Chondrocyte (in vitro differentiated cells): ENCODE results near the gene SP110. TPM values are rescaled to one million over a fixed set of nuclear protein-coding genes. Genes with fewer than 3 reads are reported as not detected.

Source experiments
- DNase-seq: peaks from one replicate; pipeline ENCODE4 v3.0.0; 2021; ENCODE audit warnings: mixed read lengths, low spot score
- H3K27ac Mint-ChIP-seq: one replicate; pipeline ENCODE4 v1.8.0; 2021; ENCODE audit warnings: mild to moderate bottlenecking, moderate library complexity, mixed read lengths; ENCODE audit not compliant: unreplicated experiment
- H3K27me3 Mint-ChIP-seq: 2 replicates; pipeline ENCODE4 v1.8.0; 2021; ENCODE audit warnings: low read depth, mixed read lengths
- H3K36me3 Mint-ChIP-seq: 2 replicates; pipeline ENCODE4 v1.8.0; 2021; ENCODE audit warnings: low read depth, mixed read lengths
- H3K4me1 Mint-ChIP-seq: 2 replicates; pipeline ENCODE4 v1.8.0; 2021; ENCODE audit warnings: low read depth, mild to moderate bottlenecking, mixed read lengths
- H3K4me3 Mint-ChIP-seq: one replicate; pipeline ENCODE4 v1.8.0; 2021; ENCODE audit warnings: mild to moderate bottlenecking, moderate library complexity, mixed read lengths; ENCODE audit not compliant: unreplicated experiment
- H3K9me3 Mint-ChIP-seq: 2 replicates; pipeline ENCODE4 v1.8.0; 2021; ENCODE audit warnings: low read depth, mixed read lengths
- total RNA-seq: library from RNA; stranded (reverse); gene quantifications from 3 replicates; pipeline ENCODE4 v1.2.1, GENCODE V29; 2021
- TF ChIP-seq, protein P1 (sequence below): fragments of 200-600 bp; sonication (generic); IDR thresholded peaks from 2 replicates; pipeline ENCODE4 v1.5.0; 2021; ENCODE audit warnings: antibody characterized with exemption, mild to moderate bottlenecking, moderate library complexity

SP110 gene
- total RNA-seq, 1 donor from 2014 or later = 12.9 TPM

GRCh38 chr2:230246206-230246605 is 26.4 kb upstream of the SP110 start:
- no peak for DNase-seq
- H3K9me3 Mint-ChIP-seq = no peaks in the 10 kb centered on the region
- H3K36me3 Mint-ChIP-seq = no peaks in the 10 kb centered on the region
- TF ChIP-seq, protein P1, sequence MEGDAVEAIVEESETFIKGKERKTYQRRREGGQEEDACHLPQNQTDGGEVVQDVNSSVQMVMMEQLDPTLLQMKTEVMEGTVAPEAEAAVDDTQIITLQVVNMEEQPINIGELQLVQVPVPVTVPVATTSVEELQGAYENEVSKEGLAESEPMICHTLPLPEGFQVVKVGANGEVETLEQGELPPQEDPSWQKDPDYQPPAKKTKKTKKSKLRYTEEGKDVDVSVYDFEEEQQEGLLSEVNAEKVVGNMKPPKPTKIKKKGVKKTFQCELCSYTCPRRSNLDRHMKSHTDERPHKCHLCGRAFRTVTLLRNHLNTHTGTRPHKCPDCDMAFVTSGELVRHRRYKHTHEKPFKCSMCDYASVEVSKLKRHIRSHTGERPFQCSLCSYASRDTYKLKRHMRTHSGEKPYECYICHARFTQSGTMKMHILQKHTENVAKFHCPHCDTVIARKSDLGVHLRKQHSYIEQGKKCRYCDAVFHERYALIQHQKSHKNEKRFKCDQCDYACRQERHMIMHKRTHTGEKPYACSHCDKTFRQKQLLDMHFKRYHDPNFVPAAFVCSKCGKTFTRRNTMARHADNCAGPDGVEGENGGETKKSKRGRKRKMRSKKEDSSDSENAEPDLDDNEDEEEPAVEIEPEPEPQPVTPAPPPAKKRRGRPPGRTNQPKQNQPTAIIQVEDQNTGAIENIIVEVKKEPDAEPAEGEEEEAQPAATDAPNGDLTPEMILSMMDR = no peak
- no peak overlapping the region for H3K4me3 Mint-ChIP-seq
- peaks cover 26% of the 10 kb centered on the region for H3K27me3 Mint-ChIP-seq
- H3K27ac Mint-ChIP-seq = no peak overlapping the region
- no peaks in the 10 kb centered on the region for H3K4me1 Mint-ChIP-seq

GRCh38 chr2:230244211-230244610 is 24.4 kb upstream of the SP110 start:
- TF ChIP-seq, protein P1 = no peak
- peaks cover 22% of the 10 kb centered on the region for H3K27me3 Mint-ChIP-seq
- no peaks in the 10 kb centered on the region for H3K4me1 Mint-ChIP-seq

DNA sequence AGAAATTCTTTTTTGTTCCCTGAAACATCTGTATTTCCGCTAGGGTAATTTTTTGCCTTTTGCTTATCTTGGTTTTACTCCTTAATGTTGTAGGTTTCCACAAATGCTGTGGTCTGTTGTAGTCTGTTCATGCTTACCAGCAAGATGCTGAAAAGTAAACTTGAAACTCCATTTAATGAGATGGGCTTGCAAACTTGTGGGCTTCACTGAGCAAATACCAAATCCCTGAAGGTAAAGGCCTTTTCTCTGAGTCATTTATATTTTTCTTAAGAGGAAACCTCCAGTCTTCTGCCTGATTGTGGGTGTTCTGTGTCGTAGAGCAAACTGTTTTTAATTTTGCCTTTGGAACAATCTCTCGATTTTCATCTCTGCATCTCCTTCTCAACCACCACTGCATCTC is 15.1 kb upstream of the SP110 start:
- no peak overlapping the region for H3K4me3 Mint-ChIP-seq
- peaks cover 3% of the 10 kb centered on the region for H3K36me3 Mint-ChIP-seq
- peaks cover 17% of the 10 kb centered on the region for H3K9me3 Mint-ChIP-seq
- DNase-seq = no peak
- H3K27ac Mint-ChIP-seq = no peak overlapping the region
- H3K27me3 Mint-ChIP-seq = no peaks in the 10 kb centered on the region
- peaks cover 9% of the 10 kb centered on the region for H3K4me1 Mint-ChIP-seq
- TF ChIP-seq, protein P1 = no peak

More at GRCh38 chr2:230244211-230244610, 24.4 kb upstream of the SP110 start:
- DNase-seq = no peak
- peaks cover 5% of the 10 kb centered on the region for H3K9me3 Mint-ChIP-seq
- H3K36me3 Mint-ChIP-seq = no peaks in the 10 kb centered on the region
- no peak overlapping the region for H3K4me3 Mint-ChIP-seq
- no peak overlapping the region for H3K27ac Mint-ChIP-seq

DNA sequence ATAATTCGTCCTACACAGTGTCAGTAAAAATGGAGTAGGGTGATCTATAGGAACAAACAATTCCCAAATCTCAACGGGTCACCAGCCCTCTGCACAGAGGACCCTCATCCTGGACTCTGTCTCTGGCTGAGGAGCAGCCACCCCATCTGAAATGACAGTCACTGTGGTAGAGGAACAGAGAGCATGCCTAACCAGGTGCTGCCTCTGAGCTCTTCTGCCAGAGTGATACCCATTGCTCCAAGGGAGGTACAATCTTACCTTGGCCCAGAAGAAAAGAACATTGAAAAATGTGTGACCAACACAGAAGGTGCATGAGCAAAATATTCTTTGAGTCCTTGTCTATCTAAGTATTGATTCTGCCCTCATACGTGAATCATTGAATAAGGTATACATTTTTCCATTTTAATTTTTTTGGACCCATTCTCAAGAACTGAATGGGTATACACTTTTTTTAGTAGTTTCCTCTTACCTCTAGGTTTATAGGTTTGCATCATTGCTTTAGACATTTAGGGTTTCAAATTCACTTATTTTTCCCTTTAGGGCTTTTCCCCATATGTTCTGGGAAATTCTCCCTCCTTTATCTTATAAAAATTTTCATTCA is 14.4 kb upstream of the SP110 start:
- Mint-ChIP-seq H3K4me1 (peaks cover 9% of the 10 kb centered on the region), H3K4me3 (no peak overlapping the region), H3K36me3 (peaks cover 3% of the 10 kb centered on the region), H3K27me3 (no peaks in the 10 kb centered on the region), H3K9me3 (peaks cover 19% of the 10 kb centered on the region), H3K27ac (no peak overlapping the region)
- DNase-seq = no peak
- TF ChIP-seq, protein P1 = no peak

GRCh38 chr2:230231251-230231650 is 11.5 kb upstream of the SP110 start:
- TF ChIP-seq, protein P1 = no peak
- Mint-ChIP-seq H3K9me3 (peaks cover 19% of the 10 kb centered on the region), H3K27me3 (no peaks in the 10 kb centered on the region)

More at GRCh38 chr2:230231251-230231650, 11.5 kb upstream of the SP110 start:
- no peak for DNase-seq
- peaks cover 9% of the 10 kb centered on the region for H3K4me1 Mint-ChIP-seq
- peak overlapping the region; percentile 28 for H3K27ac Mint-ChIP-seq
- H3K36me3 Mint-ChIP-seq = peaks cover 3% of the 10 kb centered on the region
- no peak overlapping the region for H3K4me3 Mint-ChIP-seq
